ENCODE results near the gene SAT2.
"Not testable (repeated sequence)": the region's sequence is repeated elsewhere in the genome, so short reads cannot be mapped to it uniquely, and the experiment has no call there.

SAT2 gene

DNA sequence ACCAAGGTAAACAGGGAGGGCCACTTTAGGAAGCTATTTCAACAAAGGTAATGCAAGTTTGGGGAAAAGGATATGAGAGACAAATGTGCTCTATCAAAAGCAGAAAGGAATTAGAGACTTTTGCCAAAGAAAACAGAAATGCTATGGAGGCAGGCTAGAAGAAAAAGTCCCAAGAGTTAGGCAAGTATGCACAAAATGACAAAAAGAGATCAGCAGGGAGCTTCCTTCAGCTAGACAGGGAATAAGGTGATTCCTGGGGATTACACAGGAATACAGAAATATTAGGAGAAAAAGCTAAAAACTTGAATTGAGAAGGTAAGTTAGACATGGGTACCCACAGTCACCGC lies 15.4 kb downstream of the SAT2 start:
- H3K27ac ChIP-seq (ENCODE audit: low read length): no peak overlapping the region
- H3K4me1 ChIP-seq (ENCODE audit: control insufficient read depth, low read depth, low read length): peaks cover 18% of the 10 kb centered on the region
- no peaks in the 10 kb centered on the region for H3K27me3 ChIP-seq (ENCODE audit: control insufficient read depth, insufficient read depth, low read length)
- no peaks in the 10 kb centered on the region for H3K9me3 ChIP-seq (ENCODE audit: control insufficient read depth, low read depth, low read length)
- no peak overlapping the region for H3K9ac ChIP-seq (ENCODE audit: low read length)
- H3K4me3 ChIP-seq (ENCODE audit: low read length): no peak overlapping the region
- H3K36me3 ChIP-seq (ENCODE audit: control insufficient read depth, low read depth, low read length): peaks cover 6% of the 10 kb centered on the region

DNA sequence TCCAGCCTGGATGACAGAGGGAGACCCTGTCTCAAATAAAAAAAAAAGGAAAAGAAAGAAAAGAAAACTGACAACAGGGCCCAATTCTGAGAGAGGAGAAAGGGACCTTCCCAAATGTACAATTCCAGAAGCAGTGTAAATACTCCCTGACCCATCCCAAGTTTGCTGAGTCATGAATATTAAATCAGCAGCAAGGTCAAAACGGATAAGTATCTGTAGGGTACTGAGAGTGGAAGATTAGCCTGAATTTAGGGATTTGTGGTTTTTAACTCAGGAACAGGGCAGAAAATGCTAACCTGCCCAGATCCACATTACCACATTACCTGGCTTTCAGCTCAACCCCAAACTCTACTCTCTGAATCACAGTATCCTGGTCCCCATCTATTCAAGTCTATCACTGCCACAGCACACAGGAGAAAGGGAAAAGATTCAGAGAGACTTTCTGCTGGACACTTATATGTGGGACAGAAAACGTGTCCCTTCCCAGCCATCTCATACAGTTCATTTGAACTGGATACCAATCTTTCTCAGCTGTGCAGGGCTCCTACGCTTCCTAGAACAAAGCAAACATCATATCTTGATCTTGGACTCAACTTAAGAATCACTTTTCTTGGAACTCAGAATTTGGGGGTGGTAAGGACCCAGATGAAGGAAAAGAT lies 15.9 kb downstream of the SAT2 start:
- Histone ChIP-seq H3K27ac (ENCODE audit: low read length) (no peak overlapping the region), H3K36me3 (ENCODE audit: control insufficient read depth, low read depth, low read length) (peaks cover 6% of the 10 kb centered on the region), H3K27me3 (ENCODE audit: control insufficient read depth, insufficient read depth, low read length) (no peaks in the 10 kb centered on the region), H3K4me1 (ENCODE audit: control insufficient read depth, low read depth, low read length) (peaks cover 18% of the 10 kb centered on the region), H3K9me3 (ENCODE audit: control insufficient read depth, low read depth, low read length) (no peaks in the 10 kb centered on the region), H3K9ac (ENCODE audit: low read length) (no peak overlapping the region), H3K4me3 (ENCODE audit: low read length) (no peak overlapping the region)

DNA sequence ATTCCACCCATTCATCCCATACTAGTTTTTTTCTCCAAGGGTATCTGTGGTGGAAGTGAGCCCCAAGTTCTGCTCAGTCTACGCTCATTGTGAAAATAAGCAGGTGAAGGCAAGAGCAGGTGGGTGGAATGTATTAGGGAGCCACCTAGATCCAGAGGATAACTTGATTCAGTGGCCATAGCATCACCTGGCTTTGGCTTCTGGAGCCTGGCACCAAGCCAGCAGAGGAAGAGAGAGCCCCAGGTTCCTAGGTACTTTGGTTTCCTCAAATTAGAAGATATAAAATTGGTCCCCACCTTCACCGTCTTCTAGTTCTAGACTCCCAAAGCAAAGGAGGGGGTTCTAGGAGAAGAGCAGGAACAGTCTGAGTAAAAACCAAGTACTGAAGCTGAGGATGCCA lies 17.0 kb downstream of the SAT2 start:
- no peaks in the 10 kb centered on the region for H3K27me3 ChIP-seq (ENCODE audit: control insufficient read depth, insufficient read depth, low read length)
- peaks cover 10% of the 10 kb centered on the region for H3K36me3 ChIP-seq (ENCODE audit: control insufficient read depth, low read depth, low read length)
- no peaks in the 10 kb centered on the region for H3K9me3 ChIP-seq (ENCODE audit: control insufficient read depth, low read depth, low read length)
- H3K9ac ChIP-seq (ENCODE audit: low read length): no peak overlapping the region
- H3K4me3 ChIP-seq (ENCODE audit: low read length): no peak overlapping the region
- H3K4me1 ChIP-seq (ENCODE audit: control insufficient read depth, low read depth, low read length): peaks cover 18% of the 10 kb centered on the region
- no peak overlapping the region for H3K27ac ChIP-seq (ENCODE audit: low read length)

DNA sequence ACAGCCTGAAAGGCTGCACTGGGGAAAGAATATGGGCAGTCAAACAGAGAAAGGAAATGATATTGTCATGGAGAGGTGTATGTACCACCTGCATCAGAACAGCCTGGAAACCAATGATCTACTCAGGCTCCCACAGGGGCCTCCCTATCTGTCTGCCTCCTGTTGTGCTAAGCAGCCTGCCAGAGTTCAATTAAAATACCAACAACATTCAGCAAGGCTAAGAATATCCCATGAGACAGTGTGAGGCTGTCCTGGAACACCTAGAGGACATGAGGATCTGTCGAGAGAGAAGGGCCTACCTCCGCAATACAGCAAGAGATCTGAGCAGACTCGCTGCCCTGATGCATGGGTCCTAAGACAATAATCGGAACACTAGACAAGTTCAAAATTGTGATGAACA lies 21.3 kb downstream of the SAT2 start:
- Histone ChIP-seq H3K9ac (ENCODE audit: low read length) (no peak overlapping the region), H3K27ac (ENCODE audit: low read length) (no peak overlapping the region), H3K9me3 (ENCODE audit: control insufficient read depth, low read depth, low read length) (no peaks in the 10 kb centered on the region), H3K27me3 (ENCODE audit: control insufficient read depth, insufficient read depth, low read length) (no peaks in the 10 kb centered on the region), H3K4me3 (ENCODE audit: low read length) (no peak overlapping the region), H3K36me3 (ENCODE audit: control insufficient read depth, low read depth, low read length) (peaks cover 37% of the 10 kb centered on the region), H3K4me1 (ENCODE audit: control insufficient read depth, low read depth, low read length) (no peaks in the 10 kb centered on the region)

DNA sequence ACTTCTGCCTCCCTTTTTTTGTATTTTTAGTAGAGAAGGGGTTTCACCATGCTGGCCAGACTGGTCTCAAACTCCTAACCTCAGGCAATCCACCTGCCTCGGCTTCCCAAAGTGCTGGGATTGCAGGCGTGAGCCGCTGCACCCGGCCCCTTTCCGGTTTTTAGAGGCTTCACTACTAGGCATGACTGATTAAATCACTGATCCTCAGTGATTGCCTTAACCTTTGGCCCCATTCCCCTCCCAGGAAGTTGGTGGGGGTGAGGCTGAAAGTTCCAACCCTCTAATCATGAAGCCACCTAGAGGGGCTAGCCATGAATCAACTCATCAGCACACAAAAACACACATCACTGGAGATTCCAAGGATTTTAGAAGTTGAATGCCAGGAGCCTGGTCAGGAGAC lies 30.1 kb downstream of the SAT2 start:
- not testable (repeated sequence) for H3K9me3 ChIP-seq (ENCODE audit: control insufficient read depth, low read depth, low read length); H3K4me3 ChIP-seq (ENCODE audit: low read length); H3K9ac ChIP-seq (ENCODE audit: low read length); H3K27me3 ChIP-seq (ENCODE audit: control insufficient read depth, insufficient read depth, low read length); H3K27ac ChIP-seq (ENCODE audit: low read length); H3K4me1 ChIP-seq (ENCODE audit: control insufficient read depth, low read depth, low read length)
- H3K36me3 ChIP-seq (ENCODE audit: control insufficient read depth, low read depth, low read length): peaks cover 80% of the 10 kb centered on the region

DNA sequence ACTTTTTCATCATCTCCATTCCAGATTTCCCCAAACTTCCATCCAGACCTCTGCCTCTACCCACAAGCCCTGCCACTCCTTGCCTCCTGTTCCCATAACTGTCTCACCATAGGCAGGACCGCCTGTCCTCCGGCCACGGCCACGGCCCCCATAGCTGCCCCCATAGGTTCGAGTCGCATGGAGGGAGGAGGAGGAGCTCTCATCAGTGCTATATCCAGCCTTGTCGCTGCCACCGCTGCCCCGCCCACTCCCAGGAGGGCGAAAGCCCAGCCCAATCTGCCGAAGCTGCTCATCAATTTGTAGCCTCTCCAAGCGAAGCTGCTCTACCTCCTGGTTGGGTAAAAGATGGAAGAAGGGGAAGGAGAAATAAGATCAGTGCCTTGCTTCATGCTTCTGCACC lies 34.3 kb downstream of the SAT2 start:
- Histone ChIP-seq H3K27me3 (ENCODE audit: control insufficient read depth, insufficient read depth, low read length) (no peaks in the 10 kb centered on the region), H3K9me3 (ENCODE audit: control insufficient read depth, low read depth, low read length) (no peaks in the 10 kb centered on the region), H3K36me3 (ENCODE audit: control insufficient read depth, low read depth, low read length) (peaks cover 58% of the 10 kb centered on the region), H3K4me3 (ENCODE audit: low read length) (no peak overlapping the region), H3K9ac (ENCODE audit: low read length) (no peak overlapping the region), H3K27ac (ENCODE audit: low read length) (no peak overlapping the region), H3K4me1 (ENCODE audit: control insufficient read depth, low read depth, low read length) (peaks cover 17% of the 10 kb centered on the region)

DNA sequence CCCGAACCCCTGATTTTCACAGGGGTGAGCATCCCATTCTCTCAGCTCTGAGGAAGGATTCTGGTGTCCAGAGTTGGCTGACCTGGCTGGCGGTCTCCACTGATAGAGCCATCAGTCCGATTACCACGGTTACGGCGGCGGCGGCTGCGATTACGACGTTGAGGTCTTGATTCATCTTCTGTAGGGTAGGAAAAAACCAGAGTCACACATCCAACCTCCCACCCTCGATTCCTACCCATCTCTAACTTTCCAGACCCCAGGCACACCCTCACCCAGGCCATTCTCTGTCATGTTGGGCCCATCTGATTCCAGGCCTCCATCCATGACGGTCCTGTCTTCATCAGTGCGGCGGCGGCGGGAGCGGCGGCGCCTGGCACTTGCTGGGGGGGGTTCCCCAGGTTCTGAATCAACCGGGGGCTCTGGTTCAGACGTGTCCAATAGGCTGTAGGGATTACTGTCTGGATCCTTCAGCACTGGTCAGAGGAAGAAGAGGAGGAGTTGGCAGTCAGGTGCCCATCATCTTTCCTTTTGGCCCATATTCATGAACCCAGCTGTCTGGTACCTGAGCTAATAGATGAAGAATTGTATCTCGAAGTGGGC lies 35.1 kb downstream of the SAT2 start:
- Histone ChIP-seq H3K36me3 (ENCODE audit: control insufficient read depth, low read depth, low read length) (peaks cover 63% of the 10 kb centered on the region), H3K9me3 (ENCODE audit: control insufficient read depth, low read depth, low read length) (no peaks in the 10 kb centered on the region), H3K27me3 (ENCODE audit: control insufficient read depth, insufficient read depth, low read length) (no peaks in the 10 kb centered on the region), H3K27ac (ENCODE audit: low read length) (no peak overlapping the region), H3K4me3 (ENCODE audit: low read length) (no peak overlapping the region), H3K4me1 (ENCODE audit: control insufficient read depth, low read depth, low read length) (peaks cover 17% of the 10 kb centered on the region), H3K9ac (ENCODE audit: low read length) (no peak overlapping the region)

DNA sequence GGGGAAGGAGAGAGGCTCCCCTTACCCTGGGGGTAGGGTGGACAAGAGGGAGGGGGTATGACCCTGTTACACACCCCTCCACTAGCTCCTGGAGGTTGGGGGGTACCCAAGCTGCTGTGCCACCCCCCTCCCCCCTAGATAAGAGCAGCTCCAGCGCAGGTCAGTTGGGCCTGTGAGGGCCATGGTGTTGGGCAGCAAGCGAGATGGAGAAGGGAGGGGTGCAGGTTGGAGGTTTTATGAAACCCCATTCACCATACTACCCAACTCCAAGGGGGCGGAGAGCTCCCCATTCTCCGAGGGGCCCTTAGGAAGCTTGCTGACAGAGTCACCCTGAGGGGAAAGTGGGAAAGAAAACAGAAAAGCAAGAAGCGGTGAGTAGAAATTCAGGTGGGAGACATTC lies 36.0 kb downstream of the SAT2 start:
- no peaks in the 10 kb centered on the region for H3K9me3 ChIP-seq (ENCODE audit: control insufficient read depth, low read depth, low read length)
- peaks cover 61% of the 10 kb centered on the region for H3K36me3 ChIP-seq (ENCODE audit: control insufficient read depth, low read depth, low read length)
- peaks cover 17% of the 10 kb centered on the region for H3K4me1 ChIP-seq (ENCODE audit: control insufficient read depth, low read depth, low read length)
- no peak overlapping the region for H3K27ac ChIP-seq (ENCODE audit: low read length)
- H3K9ac ChIP-seq (ENCODE audit: low read length): no peak overlapping the region
- no peak overlapping the region for H3K4me3 ChIP-seq (ENCODE audit: low read length)
- no peaks in the 10 kb centered on the region for H3K27me3 ChIP-seq (ENCODE audit: control insufficient read depth, insufficient read depth, low read length)

DNA sequence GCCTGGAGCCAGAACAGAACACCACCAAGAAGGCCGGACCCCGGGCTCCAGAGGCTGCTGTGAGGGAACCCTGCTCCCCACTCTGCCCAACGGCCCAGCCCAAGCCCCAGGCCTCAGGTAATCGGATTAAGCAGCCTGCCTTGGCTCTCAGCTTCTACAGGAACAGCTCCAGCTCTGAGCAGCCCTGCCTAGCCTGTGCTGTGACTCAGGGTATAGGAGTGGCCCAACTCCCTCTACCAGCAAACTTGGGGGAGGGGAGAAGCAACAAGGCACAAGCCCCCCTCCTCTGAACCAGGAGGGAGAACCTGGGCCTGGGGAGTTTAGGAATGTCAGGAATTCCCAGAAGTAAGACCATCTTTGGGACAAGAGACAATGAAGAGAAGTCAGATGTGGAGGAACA lies 36.9 kb downstream of the SAT2 start:
- H3K4me1 ChIP-seq (ENCODE audit: control insufficient read depth, low read depth, low read length): peaks cover 17% of the 10 kb centered on the region
- H3K36me3 ChIP-seq (ENCODE audit: control insufficient read depth, low read depth, low read length): peaks cover 53% of the 10 kb centered on the region
- H3K9me3 ChIP-seq (ENCODE audit: control insufficient read depth, low read depth, low read length): no peaks in the 10 kb centered on the region
- H3K27ac ChIP-seq (ENCODE audit: low read length): peak overlapping the region; percentile 38
- no peaks in the 10 kb centered on the region for H3K27me3 ChIP-seq (ENCODE audit: control insufficient read depth, insufficient read depth, low read length)
- peak overlapping the region; percentile 3 for H3K4me3 ChIP-seq (ENCODE audit: low read length)
- H3K9ac ChIP-seq (ENCODE audit: low read length): peak overlapping the region; percentile 41

DNA sequence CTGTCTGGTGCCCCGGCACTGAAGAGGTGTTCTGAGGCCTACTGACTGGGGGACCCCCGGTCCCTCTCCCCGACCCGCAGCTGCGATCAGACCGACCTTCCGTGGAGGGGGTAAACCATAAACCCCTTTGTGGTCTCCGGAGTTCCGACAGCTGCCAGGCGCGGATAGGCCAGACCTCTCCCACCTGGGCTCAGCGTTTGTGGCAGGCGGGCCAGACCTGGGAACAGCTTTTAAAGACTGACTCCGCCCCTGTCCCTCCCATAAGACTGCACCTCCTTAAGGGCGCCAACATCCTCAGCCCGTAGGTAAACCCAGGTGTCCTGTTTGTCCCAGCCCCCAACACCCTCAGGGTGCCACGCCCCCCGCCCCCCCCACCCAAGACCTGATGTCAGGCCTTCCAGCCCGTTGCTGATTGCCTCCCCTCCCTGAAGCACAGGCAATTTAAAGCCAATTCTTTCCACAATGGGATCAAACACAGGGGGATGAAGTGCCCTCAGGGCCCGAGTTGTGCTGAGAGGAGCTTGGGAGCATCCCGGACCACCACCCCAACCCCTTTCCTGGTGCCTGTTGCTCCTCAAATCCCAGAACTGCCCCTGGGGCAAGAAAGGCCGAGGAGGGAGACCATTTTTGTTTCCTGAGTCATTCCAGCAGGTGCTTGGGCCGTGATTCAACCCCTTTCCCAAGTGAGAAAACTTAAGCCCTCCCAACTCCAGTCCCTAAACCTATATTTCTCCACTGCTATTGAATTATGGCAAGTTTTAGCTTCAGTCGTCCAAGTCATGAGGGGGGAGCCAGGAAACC lies 37.5 kb downstream of the SAT2 start, which contains the start of gene SOX15:
SOX15 (minus strand) TSS at position 204 of the 801 bp plus-strand sequence. CDS start 418 bp downstream, outside the sequence.
- Histone ChIP-seq H3K9me3 (ENCODE audit: control insufficient read depth, low read depth, low read length) (no peaks in the 10 kb centered on the region), H3K9ac (ENCODE audit: low read length) (peak within 1 kb of the TSS; percentile 41), H3K36me3 (ENCODE audit: control insufficient read depth, low read depth, low read length) (peaks cover 47% of the 10 kb centered on the region), H3K4me3 (ENCODE audit: low read length) (peak within 1 kb of the TSS; percentile 40), H3K4me1 (ENCODE audit: control insufficient read depth, low read depth, low read length) (peaks cover 17% of the 10 kb centered on the region), H3K27me3 (ENCODE audit: control insufficient read depth, insufficient read depth, low read length) (no peaks in the 10 kb centered on the region), H3K27ac (ENCODE audit: low read length) (peak within 1 kb of the TSS; percentile 38)

DNA sequence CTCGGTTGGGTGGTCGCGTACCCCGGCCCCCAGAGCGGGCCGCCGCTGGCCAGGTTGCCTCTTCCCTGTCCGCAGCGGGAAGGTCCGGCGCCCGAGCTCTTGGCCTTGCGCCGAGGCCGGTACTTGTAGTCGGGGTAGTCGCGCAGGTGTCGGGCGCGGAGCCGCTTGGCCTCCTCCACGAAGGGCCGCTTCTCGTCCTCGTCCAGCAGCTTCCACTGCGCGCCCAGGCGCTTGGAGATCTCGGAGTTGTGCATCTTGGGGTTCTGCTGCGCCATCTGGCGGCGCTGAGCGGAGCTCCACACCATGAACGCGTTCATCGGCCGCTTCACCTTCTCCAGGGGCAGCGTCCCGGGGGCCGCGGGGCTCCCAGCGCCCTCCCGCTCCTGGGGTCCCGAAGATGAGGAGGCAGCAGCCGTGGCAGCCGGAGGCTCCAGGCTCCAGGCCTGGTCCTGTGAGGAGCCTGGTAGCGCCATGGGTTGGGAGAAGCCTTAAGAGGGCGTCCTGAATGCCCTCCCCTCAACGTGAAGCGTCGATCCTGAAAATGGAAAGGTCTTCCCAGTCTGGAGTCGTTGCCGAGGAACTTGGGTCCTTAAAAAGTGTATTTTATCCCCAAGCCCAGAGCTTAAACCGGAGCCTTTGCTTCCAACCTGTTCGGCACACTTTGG lies 38.3 kb downstream of the SAT2 start:
- peaks cover 40% of the 10 kb centered on the region for H3K36me3 ChIP-seq (ENCODE audit: control insufficient read depth, low read depth, low read length)
- no peaks in the 10 kb centered on the region for H3K9me3 ChIP-seq (ENCODE audit: control insufficient read depth, low read depth, low read length)
- no peak overlapping the region for H3K27ac ChIP-seq (ENCODE audit: low read length)
- H3K27me3 ChIP-seq (ENCODE audit: control insufficient read depth, insufficient read depth, low read length): no peaks in the 10 kb centered on the region
- H3K9ac ChIP-seq (ENCODE audit: low read length): no peak overlapping the region
- H3K4me1 ChIP-seq (ENCODE audit: control insufficient read depth, low read depth, low read length): peaks cover 17% of the 10 kb centered on the region
- H3K4me3 ChIP-seq (ENCODE audit: low read length): peak overlapping the region; percentile 40
